DND-41 (cell line): Measurements from ENCODE around the gene CDK17.

Source experiments
- EZH2 ChIP-seq: IDR thresholded peaks from 3 replicates; pipeline ENCODE4 v1.6.1; 2012; ENCODE audit warnings: borderline replicate concordance, low read depth, mild to moderate bottlenecking, moderate library complexity, low read length, inconsistent platforms; ENCODE audit not compliant: severe bottlenecking
- TF ChIP-seq, protein P1 (sequence below): IDR thresholded peaks from 2 replicates; pipeline ENCODE4 v1.5.1; 2012; ENCODE audit warnings: borderline replicate concordance, low read length, moderate library complexity, mild to moderate bottlenecking; ENCODE audit not compliant: poor library complexity, severe bottlenecking; ENCODE audit errors: extremely low read depth

DNA sequence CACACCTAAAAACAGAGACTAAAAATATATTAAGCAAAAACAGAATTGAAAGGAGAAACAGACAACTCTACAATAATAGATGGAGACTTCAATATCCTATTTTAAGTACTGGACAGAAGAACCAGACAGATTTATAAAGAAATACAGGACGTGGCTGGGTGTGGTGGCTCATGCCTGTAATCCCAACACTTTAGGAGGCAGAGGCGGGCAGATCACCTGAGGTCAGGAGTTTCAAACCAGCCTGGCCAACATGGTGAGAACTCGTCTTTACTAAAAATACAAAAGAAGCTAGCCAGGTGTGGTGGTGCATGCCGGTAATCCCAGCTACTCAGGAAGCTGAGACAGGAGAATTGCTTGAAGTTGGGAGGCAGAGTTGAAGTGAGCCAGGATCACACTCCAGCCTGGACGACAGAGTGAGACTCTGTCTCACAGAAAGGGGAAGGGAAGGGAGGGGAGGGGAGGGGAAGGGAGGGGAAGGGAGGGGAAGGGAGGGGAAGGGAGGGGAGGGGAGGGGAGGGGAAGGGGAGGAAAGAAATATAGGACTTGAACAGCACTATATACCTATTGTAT, 53.0 kb downstream of the CDK17 start:
- TF ChIP-seq, protein P1, sequence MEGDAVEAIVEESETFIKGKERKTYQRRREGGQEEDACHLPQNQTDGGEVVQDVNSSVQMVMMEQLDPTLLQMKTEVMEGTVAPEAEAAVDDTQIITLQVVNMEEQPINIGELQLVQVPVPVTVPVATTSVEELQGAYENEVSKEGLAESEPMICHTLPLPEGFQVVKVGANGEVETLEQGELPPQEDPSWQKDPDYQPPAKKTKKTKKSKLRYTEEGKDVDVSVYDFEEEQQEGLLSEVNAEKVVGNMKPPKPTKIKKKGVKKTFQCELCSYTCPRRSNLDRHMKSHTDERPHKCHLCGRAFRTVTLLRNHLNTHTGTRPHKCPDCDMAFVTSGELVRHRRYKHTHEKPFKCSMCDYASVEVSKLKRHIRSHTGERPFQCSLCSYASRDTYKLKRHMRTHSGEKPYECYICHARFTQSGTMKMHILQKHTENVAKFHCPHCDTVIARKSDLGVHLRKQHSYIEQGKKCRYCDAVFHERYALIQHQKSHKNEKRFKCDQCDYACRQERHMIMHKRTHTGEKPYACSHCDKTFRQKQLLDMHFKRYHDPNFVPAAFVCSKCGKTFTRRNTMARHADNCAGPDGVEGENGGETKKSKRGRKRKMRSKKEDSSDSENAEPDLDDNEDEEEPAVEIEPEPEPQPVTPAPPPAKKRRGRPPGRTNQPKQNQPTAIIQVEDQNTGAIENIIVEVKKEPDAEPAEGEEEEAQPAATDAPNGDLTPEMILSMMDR = no peak
- TF ChIP-seq EZH2 = no peak
